Choroid plexus epithelial cell (primary cell): ENCODE results near the gene NCOR2.

Experiments
- DNase-seq: peaks from one replicate; pipeline ENCODE4 v3.0.0-alpha.2; 2010; ENCODE audit warnings: low read depth
- H3K4me3 ChIP-seq: 2 replicates; pipeline ENCODE4 v1.5.1; 2011; ENCODE audit warnings: low read depth, mild to moderate bottlenecking, control low read depth, low read length, moderate library complexity
- TF ChIP-seq, protein P1 (sequence below): conservative IDR thresholded peaks from 2 replicates; pipeline ENCODE4 v1.5.1; 2011; ENCODE audit warnings: low read depth, mild to moderate bottlenecking, control low read depth, inconsistent platforms, low read length, moderate library complexity

The NCOR2 gene

DNA sequence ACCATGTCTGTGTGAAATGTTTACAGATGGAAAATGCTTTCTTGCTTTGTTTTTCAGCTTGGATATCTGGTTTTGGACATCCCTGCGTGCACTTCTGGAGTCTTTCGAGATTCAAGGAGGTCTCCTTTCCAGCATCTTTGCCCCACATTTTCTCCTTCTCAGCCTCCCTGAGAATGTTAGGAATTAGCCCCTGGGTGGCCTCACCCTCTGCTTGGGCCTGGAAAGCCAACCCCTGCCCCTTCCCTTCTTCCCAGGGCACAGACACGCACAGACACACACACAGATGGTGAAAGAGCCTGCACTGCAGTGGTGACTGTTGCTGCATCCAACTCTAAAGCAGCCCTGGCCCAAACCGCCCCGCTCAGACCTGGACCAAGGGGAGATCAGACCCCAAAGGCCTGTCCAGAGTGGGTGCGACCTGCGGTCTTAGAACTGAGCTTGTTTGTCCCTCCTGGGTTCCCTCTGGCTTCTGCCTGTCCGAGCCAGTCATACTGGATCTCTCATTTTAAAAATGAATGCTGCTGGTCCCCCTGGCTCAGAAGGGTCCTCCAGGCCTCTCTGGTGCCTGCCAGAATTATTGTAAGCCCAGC is 8.7 kb upstream of the NCOR2 start:
- H3K4me3 ChIP-seq, result no peak overlapping the region
- DNase-seq, result no peak
- TF ChIP-seq, protein P1, sequence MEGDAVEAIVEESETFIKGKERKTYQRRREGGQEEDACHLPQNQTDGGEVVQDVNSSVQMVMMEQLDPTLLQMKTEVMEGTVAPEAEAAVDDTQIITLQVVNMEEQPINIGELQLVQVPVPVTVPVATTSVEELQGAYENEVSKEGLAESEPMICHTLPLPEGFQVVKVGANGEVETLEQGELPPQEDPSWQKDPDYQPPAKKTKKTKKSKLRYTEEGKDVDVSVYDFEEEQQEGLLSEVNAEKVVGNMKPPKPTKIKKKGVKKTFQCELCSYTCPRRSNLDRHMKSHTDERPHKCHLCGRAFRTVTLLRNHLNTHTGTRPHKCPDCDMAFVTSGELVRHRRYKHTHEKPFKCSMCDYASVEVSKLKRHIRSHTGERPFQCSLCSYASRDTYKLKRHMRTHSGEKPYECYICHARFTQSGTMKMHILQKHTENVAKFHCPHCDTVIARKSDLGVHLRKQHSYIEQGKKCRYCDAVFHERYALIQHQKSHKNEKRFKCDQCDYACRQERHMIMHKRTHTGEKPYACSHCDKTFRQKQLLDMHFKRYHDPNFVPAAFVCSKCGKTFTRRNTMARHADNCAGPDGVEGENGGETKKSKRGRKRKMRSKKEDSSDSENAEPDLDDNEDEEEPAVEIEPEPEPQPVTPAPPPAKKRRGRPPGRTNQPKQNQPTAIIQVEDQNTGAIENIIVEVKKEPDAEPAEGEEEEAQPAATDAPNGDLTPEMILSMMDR, result no peak

DNA sequence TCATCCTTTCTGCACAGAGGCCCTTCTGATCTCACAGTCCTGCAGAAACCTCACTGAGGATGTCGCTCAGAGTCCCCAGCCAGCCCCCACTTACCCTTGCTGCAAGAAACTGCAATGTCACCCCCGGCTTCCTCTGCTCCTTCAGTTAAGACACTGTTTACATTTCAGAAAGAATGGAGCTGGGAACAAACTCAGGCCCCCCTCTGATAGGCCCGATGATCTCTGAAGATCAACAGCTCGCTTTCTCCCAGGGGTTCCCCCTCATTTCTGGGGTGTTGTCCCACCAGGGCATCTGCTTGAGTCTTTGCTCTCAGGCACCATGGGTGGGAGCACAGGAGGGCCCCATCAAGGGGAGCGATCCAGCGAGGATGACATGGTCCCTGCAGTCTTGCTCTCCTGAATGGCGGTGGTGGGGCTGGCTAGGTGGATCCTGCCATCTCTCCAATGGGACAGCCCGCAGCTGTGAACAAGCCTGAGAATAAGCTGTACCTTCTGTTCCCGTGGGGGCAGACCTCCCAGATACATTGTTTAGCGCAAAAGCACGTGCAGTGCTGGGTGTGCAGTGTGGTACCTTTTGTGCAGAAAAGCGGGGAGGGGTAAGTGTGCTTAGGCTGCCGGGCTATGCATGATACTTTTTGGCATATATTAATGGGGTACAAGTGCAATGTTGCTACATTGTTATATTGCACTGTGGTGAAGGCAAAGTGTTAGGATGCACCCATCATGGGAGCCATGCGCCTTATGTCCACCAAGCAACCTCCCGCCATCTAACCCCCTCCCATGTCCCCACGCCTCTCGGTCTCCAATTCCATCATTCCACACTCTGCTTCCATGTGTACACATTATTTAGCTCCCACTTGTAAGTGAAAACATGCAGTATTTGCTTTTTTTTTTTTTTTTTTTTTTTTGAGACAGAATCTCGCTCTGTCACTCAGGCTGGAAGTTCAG is 6.7 kb upstream of the NCOR2 start:
- TF ChIP-seq, protein P1, result no peak
- H3K4me3 ChIP-seq, result no peak overlapping the region
- DNase-seq, result no peak

DNA sequence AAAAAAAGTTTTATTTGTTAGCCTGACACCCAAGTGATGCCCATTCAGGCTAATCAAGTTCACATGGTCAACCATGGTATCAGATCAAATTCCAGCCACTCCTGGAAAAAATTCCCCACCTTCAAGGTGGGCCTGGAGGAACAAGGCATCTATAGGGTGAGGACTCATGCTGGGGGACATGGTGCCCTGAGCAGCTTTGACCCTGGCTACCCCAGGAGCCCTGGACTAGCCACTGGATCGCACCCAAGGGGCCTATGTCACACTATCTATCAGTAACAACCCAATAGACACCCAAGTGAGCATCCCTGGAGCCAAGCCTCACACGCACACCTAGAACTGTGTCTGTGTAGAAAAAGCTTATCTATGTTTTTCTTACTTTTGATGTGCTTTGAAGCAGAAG is 4.1 kb upstream of the NCOR2 start:
- TF ChIP-seq, protein P1, result no peak
- DNase-seq, result no peak
- H3K4me3 ChIP-seq, result no peak overlapping the region

DNA sequence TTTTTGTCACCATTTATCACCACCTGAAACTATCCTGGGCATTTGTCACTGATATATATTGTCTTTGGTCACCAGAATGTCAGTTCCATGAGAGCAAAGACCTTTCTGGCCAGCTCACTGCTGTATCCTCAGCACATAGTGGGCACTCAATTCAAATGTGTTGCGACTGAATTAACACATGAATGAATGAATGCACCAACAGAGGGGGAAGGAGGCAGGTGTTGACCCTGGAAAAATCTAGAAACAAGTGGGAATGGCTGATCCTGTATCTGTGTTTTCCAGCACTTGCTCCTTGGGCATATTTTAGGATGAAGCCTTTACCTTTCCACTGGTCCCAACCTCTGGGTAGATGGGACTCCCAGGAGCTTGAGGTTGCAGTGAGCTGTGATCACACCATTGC is 3.4 kb upstream of the NCOR2 start:
- TF ChIP-seq, protein P1, result no peak
- no peak overlapping the region for H3K4me3 ChIP-seq
- no peak for DNase-seq

DNA sequence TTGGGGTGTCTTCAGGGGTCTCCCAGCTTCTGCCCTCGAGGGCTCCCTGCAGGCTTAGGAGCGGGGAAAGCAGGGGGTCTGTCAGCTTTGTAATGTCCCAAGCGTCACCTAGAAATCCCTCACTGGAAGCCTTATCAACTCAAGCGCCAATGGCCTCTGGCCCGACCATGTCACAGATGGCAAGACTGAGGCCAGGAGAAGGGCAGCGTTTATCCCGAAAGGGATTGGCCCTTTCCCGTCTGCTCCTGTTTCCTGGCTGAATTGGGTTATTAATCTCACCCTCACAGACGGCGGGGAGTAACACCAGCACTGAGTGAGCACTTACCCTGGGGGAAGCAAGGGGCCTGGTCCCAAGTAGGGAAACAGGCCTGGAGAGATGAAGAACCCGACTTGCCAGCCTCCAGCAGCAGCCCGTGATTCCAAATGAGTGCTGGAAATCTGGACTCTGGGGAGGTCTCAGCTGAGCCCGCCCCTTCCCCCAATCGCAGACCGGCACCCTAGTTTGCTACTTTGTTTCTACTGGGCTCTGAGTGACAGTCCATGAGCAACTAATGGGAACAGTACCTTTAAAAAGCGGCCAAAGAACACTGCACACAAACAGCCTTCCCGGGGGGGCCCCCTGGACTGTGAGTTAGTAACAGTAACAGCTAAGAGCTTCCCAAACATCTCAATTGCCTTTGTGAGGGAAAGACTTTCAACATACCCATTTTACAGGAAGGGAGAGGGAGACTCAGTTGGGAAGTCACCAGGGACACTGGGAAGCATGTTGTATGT is 2.1 kb upstream of the NCOR2 start:
- TF ChIP-seq, protein P1, result no peak
- no peak overlapping the region for H3K4me3 ChIP-seq
- peak; percentile 30 for DNase-seq

DNA sequence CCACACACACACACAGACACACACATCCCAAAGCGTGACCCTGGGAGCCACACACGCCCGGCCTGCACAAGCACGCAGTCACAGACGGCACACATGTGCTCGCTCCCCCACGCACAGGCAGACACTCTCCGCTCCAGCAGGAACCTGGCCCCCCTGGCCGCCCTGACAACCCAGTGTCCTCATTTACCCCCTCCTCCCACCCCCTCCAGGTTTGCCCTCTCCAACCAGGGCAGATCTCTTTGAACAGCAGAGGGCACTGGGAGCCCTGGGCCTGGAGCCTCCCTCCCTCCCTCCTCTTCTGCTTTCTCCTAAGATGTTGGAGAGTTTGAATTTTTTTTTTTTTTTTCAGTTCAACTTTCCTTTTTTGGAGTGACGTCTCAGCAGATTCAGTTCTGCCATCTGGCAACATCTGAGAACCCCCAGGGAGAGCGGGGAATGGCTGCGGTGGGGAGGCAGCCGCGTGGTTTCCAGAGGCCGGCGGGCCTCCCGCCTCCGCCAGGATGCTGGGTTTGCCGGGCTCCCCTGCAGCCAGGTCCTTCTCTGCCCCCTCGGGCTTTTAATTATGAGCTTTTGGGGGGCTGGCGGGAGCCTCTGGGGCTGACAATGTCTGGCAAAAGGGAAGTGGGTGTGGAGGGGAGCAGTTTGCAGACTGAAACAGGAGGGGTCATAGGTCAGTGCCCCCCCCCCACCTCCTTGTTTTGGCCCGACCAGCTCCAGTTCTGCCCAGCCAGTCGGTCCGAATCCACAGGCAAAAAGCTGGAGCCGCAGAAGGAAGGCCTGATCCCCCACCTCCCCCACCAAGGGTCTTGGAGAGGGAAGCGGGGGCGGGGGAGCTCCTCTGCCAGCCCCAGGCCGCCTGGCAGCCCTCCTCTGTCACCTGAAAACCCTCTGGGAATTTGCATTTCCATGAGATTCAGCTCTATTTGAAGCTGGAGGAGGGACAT is 1.3 kb upstream of the NCOR2 start:
- peak; percentile 98 for DNase-seq
- no peak overlapping the region for H3K4me3 ChIP-seq
- TF ChIP-seq, protein P1, result peak; percentile 81
